LHCN-M2 (cell line): ENCODE measurements around the gene PACRG. TPM values are rescaled to one million over a fixed set of nuclear protein-coding genes. Genes with fewer than 3 reads are reported as not detected.

Experiments used
- DNase-seq: peaks from one replicate; pipeline ENCODE4 v3.0.0-alpha.2; 2012; ENCODE audit warnings: low read depth
- total RNA-seq: library from RNA; depleted of rRNA; stranded (reverse); fragments of >200 nt; gene quantifications from 2 replicates; pipeline ENCODE4 v1.2.3, GENCODE V29; 2014

The PACRG gene
- total RNA-seq, 1 experiment from 2014 or later = 0.75 TPM

DNA sequence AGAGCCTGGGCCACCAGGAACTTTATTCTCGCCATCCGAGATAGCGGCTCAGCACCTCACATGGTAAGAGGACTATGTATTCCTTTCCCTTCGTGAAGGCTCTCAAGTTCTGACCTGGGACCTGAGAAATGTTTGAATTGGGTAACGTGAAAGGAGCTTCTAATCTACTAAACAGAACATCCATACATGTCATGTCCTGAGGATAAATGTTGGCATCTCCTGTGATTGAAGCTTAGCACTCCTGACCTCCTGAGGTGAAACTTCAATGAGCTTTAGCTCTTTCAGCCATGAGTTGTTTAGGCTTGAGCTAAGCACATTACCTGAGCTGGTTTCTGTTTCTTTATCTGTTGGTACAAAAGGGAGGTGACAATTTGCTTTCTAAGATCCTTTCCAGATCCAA is 280.9 kb downstream of the PACRG start:
- no peak for DNase-seq

GRCh38 chr6:163010145-163010544 is 282.4 kb downstream of the PACRG start:
- no peak for DNase-seq

DNA sequence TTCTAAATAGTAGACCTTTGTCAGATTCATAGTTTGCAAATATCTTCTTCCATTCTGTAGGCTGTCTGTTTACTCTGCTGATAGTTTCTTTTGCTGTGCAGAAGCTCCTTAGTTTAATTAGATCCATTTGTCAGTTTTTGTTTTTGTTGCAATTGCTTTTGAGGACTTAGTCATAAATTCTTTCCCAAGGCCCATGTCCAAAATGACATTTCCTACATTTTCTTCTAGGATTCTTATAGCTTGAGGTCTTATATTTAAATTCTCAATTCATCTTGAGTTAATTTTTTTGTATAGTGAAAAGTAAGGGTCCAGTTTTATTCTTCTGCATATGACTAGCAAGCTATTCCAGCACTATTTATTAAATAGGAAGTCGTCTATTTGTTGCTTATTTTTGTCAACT is 287.0 kb downstream of the PACRG start:
- no peak for DNase-seq

- DNase-seq = no peak
Observed at GRCh38 chr6:163017801-163018200, 290.0 kb downstream of the PACRG start.

- DNase-seq = no peak
Observed at GRCh38 chr6:163019926-163020325, 292.2 kb downstream of the PACRG start.

- DNase-seq = no peak
Observed at GRCh38 chr6:163021054-163021453, 293.3 kb downstream of the PACRG start.

DNA sequence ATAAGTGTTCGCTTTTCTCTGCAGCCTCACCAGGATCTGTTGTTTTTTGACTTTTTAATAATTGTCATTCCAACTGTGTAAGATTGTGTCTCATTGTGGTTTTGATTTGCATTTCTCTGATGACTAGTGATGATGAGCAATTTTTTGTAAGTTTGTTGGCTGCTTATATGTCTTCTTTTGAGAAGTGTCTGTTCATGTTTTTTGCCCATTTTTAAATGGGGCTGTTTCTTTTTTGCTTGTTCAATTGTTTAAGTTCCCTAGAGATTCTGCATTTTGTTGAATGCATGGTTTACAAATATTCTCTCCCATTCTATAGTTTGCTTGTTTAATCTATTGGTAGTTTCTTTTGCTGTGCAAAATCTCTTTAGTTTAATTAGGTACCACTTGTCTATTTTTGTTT is 295.9 kb downstream of the PACRG start:
- no peak for DNase-seq

DNA sequence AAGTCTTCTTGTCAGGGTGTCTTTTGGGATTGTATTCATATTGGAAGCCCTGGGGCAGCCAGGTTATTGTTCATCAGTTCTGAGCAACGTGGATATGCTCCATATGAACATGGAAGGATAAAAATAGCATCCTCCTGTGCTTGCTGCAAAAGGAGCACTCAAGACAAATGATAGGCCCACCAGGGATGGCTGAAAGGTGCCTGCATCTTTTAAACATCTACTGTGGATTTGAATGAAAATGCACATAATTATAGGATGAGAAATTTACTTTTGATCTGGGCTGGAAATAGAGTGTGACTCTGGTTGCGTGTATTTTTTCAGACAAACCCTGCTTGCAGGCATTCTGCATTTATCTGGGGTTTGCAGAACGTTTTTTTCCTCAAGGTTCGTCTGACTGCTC is 299.1 kb downstream of the PACRG start:
- DNase-seq = no peak

DNA sequence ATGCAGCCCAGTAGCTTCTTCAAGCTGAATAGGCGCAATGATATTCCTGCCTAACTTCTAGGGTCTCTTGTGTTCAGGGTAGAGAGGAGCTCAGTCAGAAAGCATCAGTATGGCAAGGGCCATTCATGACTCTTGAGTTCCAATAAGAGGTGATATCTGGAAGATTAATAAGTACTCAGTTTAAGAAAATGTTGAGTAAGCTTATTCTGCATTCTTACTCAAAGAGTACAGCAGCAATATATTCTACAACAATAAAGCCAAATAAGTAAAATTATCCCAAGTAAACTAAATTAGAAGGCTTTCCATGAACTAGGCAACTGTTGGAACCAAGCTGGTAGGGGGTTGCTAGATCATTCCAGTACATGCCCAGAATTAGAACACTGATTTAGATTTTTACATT is 303.2 kb downstream of the PACRG start:
- DNase-seq = no peak

DNA sequence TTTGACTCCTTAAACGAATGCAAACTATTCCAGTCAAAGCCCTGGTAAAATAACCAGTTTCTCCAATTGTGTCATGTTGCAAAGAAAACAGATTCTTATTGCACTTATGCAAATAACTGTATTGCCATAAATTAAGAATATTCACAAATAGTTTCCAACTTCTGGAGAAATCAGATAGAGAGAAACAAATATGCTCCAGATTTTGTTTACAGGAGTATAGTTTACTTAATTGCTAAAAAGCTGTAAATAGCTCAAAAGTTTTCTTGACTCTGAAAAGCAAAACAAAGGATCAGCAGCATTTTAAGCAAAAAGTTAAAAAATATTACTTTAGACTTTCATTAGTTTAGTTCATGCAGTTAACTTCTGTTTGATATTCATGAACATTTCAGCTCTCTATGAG is 304.2 kb downstream of the PACRG start:
- DNase-seq = no peak

DNA sequence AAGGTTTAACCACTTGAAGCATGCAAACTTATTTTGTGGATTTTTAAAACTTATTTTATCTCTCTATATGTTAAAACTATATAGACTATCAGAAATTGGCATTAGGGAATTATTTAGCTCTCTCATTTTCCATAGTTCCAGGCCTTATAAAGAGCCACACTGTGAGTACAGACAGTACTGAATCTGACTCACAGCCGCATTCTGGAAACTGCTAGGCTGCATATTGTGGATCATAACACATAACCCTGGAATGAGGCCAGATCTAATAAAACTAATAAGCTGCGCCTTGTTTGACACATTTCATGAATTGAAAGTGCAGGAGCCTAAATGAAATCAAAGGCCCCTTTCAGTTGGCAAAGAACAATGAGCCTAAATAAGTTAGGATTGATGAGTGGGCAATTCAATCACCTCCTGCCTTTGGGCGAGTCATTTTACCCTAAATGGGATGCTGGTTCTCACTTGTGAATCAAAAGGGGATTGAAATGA is 308.4 kb downstream of the PACRG start:
- no peak for DNase-seq

DNA sequence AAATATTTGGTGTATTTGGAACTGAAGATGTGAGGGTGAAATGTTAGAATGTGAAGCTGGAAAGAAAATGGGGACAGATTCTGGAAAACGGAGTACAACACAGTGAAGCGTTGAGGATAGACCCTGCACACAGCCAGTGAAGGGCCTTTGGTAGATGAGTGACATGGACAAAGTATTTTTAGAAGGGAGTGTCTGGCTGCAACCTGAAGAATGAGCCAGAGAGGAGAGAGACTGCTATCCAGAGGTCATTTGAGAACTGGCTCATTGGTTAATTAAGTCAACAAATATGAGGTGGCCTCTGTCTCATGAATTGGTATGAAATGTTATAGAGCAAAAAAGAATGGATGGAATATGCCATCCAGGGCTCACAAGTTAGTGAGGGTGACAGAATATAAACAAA is 310.5 kb downstream of the PACRG start:
- DNase-seq = no peak

DNA sequence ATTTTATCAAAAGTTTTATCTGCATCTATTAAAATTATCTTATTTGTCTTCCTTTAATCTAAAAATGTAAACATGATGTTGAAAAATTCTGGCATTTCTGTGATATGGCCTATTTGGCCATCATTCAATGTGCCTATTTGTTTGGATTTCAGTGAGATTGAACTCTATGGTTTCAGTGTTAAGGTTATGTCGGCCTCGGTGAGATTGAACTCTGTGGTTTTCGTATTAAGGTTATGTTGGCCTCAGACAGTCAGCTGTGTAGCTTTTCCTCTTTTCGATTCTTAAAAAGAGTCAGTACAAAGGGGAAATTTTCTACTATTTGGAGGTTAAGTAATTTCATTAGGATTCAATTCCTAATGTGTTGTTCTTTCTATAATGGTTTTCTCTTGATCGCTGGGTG is 320.6 kb downstream of the PACRG start:
- no peak for DNase-seq

- DNase-seq = no peak
Observed at GRCh38 chr6:163053667-163054344, 326.0 kb downstream of the PACRG start.

DNA sequence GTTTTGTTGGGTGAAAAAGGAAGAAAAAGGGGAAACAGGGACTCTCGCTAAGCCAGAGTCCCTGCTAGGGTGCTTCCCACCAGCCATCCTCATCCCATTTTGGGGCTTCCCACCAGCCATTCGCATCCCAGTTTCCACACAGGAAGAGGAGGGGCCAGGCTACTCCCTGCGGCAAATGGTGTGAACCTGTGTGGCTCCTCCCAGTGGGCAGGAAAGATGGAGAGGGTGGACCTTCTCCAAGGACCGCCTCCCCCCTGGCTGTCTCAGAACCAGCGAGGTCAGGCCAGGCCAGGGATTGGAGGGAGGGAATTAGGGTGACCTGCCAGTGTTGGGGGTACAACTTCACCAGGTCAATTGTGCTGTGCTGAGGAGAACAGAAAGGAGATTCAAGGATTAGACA is 326.9 kb downstream of the PACRG start:
- DNase-seq = no peak

DNA sequence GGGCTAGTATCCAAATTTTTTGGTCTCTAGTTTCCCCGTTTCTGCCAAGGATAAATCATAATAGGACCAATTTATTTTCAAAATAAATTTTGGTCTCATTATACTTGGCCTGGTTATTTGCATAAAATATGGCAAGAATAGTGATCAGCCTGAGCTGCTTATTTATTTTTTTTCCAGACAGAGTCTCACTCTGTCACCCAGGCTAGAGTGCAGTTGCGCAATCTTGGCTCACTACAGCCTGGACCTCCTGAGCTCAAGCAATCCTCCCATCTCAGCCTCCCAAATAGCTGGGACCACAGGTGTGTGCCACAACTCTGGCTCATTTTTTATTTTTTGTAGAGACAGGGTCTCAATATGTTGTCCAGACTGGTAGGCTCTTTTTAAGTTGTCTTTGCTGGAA is 329.5 kb downstream of the PACRG start:
- DNase-seq = no peak

GRCh38 chr6:163062790-163063189 is 335.0 kb downstream of the PACRG start:
- no peak for DNase-seq

DNA sequence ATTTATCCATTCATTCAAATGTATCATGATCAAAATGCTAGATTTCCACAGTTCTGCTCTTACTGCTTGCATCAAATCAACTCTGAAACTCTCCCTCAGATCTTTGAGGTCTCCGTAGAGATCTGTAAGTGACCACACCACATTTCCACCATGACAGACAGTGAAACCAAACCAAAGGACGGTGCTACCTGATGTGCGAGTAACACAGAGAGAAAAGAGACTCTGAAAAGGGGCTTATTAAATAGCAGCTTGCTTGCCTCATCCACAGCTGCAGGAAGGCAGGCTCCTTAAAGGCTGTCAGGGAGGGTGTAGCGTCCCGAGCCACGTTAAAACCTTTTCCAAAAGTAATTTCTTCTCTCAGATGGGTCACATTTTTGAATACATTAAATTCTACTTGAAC is 335.8 kb downstream of the PACRG start:
- DNase-seq = no peak

DNA sequence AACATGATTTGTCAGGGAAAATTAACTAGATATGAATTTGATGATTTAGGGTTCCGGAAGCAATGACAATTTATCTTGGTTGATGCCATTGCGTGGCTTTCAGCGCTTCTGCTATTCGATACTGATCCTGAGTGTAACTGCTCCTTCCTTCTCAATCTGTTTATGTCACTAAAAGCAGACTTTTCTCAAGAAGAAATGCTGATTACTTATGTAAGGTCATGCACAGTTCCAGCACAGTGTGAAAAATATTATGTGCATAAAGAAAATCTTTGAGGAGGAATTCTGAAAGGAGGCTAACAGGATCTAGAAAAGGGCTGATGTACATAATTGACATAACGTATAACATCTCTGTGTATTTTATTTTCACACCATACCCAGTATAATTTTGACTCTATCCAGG is 336.6 kb downstream of the PACRG start:
- DNase-seq = no peak

DNA sequence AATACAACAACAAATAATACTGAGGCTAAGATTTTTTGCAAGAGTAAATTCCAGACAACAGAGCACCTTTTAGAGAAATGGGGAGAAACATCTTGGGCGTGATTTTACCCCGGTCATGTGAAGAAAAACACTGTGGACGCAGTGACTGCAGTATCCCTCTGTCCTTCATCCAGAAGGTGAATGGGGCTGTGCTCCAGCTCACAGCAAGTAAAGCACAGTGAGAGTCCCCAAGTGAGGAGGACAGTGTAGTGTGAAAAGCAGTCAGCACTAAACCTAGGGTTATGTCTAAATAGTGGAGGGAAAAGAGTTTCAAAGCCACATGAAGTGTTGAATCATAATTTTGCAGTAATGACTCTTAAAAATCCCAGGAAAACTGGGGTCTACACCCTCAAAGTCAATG is 338.4 kb downstream of the PACRG start:
- DNase-seq = no peak

DNA sequence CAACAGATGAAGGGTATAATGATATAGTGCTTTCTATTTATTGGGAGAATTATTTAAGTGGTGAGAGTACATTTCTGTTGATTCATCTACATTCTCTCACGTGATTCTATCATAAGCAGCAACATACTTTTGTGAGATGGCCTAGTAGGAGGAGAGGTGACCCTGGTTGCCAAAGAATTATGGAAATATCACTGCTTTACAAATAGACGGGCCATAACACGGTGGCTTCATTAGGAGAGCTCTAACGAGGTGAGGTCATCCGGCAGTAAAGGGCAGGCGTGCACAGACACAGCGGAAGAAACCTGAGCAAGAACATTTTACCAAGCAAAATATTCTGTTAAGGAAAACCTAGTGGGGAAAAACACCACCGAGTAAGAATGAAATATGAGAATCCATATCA is 349.4 kb downstream of the PACRG start:
- no peak for DNase-seq

DNA sequence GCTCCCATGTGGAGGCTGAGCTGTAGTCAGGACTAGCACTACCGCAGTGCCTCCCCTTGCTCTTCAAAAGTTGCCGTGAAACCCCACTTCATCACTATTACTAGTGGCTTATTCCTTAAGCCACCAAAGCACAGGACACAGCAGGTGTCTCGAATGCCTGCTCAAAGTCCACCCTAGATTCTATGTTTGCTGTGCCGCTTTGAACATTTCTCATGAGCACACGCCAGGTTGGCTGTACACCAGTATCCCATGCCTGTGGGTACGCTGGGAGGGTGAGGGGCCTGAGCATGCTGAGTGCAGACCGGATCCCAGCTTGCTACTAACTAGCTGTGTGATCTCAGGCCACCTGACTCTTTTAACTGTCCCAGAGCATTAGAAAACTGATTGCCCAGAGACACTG is 350.9 kb downstream of the PACRG start:
- no peak for DNase-seq

DNA sequence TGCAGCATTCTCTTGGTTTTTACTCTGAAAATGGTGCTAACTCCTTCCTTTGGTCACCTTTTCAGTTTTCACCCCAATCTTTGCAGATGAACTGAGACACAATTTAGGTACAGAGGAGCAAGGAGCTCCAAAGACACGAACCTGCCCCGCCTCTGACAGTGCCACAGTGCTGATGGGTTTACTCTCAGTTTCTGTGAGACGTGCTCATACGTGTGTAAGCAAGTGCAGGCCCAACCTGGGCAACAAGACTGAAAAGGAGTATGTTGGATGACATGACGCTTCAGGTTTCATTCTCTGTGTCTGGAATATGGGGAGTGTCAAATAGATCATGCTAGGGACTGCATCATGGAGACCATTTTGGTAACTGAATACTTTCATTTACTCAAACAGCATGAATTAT is 352.5 kb downstream of the PACRG start:
- no peak for DNase-seq

DNA sequence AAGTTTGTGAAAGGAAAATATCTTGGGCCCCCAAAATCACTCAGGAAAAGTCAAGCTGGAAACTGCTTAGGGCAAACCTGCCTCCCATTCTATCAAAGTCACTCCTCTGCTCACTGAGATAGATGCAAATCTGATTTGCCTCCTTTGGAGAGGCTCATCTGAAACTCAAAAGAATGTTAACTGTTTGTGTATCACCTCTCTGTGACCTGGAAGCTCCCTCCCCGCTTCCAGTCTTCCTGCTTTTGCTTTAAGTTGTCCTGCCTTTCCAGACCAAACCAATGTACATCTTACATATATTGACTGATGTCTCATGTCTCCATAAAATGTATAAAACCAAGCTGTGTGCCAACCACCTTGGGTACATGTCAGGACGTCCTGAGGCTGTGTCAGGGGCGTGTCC is 355.4 kb downstream of the PACRG start:
- DNase-seq = no peak
